Naive B cell (primary cell): ENCODE results near the gene TNRC6A. TPM values are rescaled to one million over a fixed set of nuclear protein-coding genes. Genes with fewer than 3 reads are reported as not detected.
A peak's percentile ranks its signal among the peaks of the same experiment; 100 is the strongest.

Experiments used
- ATAC-seq, 2 donors: fragments of 150-1000 bp; cut with Tn5 transposase; 2 replicates each; pipeline ENCODE4 v1.10.0; 2021; ENCODE audit warnings: low read depth in 2 of 2, mild to moderate bottlenecking in 2 of 2, moderate library complexity in 2 of 2
- DNase-seq: peaks from one replicate; pipeline ENCODE4 v3.0.0; 2022
- H3K27ac Mint-ChIP-seq, 6 donors: one replicate each; pipeline ENCODE4 v1.8.0; 2020 to 2022; ENCODE audit warnings: mild to moderate bottlenecking in 6 of 6, mixed read lengths in 6 of 6, moderate library complexity in 5 of 6, inconsistent platforms in 2 of 6
- H3K27me3 Mint-ChIP-seq, 3 donors: one replicate each; pipeline ENCODE4 v1.8.0; 2021 to 2022; ENCODE audit warnings: mixed read lengths in 3 of 3, mild to moderate bottlenecking in 1 of 3
- H3K36me3 Mint-ChIP-seq, 2 donors: one replicate each; pipeline ENCODE4 v1.8.0; 2020 to 2022; ENCODE audit warnings: mixed read lengths in 2 of 2, inconsistent platforms in 1 of 2, mild to moderate bottlenecking in 1 of 2
- H3K4me1 Mint-ChIP-seq, 3 donors: one replicate each; pipeline ENCODE4 v1.8.0; 2020 to 2022; ENCODE audit warnings: mixed read lengths in 3 of 3, inconsistent platforms in 1 of 3, mild to moderate bottlenecking in 1 of 3, moderate library complexity in 1 of 3
- H3K4me3 Mint-ChIP-seq, 8 donors: one replicate each; pipeline ENCODE4 v1.8.0; 2020 to 2022; ENCODE audit warnings: mild to moderate bottlenecking in 8 of 8, mixed read lengths in 8 of 8, moderate library complexity in 8 of 8, inconsistent platforms in 2 of 8
- H3K9me3 Mint-ChIP-seq, 7 donors: one replicate each; pipeline ENCODE4 v1.8.0; 2020 to 2022; ENCODE audit warnings: mixed read lengths in 7 of 7, mild to moderate bottlenecking in 5 of 7, inconsistent platforms in 2 of 7, moderate library complexity in 1 of 7
- polyA plus RNA-seq, 6 donors: library from polyadenylated mRNA; unstranded; fragments of 300-500 nt; fragmentation: Illumina TruSeq; gene quantifications; one replicate each; pipeline ENCODE4 v1.2.3, GENCODE V29; 2021; ENCODE audit warnings: low read depth in 6 of 6

The TNRC6A gene
- polyA plus RNA-seq, 6 donors from 2014 or later: 1.9 to 23.1 (median 13.1) TPM

- DNase-seq (no peak), ATAC-seq (no peak)
- Mint-ChIP-seq H3K27me3 (no peaks in the 10 kb centered on the region), H3K4me1 (peaks cover 17 to 31% (median 22%) of the 10 kb centered on the region in 3 donors), H3K36me3 (peaks cover 6 to 16% of the 10 kb centered on the region in 2 donors), H3K27ac (peak overlapping the region in 4 of 6 donors; percentile 45 to 84 (median 63)), H3K9me3 (no peaks in the 10 kb centered on the region), H3K4me3 (no peak overlapping the region)
These were observed 44.4 kb downstream of the TNRC6A start for GRCh38 chr16:24773771-24774427.

- H3K9me3 Mint-ChIP-seq: no peaks in the 10 kb centered on the region
- ATAC-seq: no peak
- no peaks in the 10 kb centered on the region for H3K27me3 Mint-ChIP-seq
- H3K36me3 Mint-ChIP-seq: peaks cover 11 to 18% of the 10 kb centered on the region in 2 donors
- H3K4me3 Mint-ChIP-seq: no peak overlapping the region
- H3K27ac Mint-ChIP-seq: peak overlapping the region in 1 of 6 donors; percentile 67
- no peak for DNase-seq
- peaks cover 17 to 29% (median 24%) of the 10 kb centered on the region in 3 donors for H3K4me1 Mint-ChIP-seq
These were observed 45.1 kb downstream of the TNRC6A start for GRCh38 chr16:24774510-24774909.

DNA sequence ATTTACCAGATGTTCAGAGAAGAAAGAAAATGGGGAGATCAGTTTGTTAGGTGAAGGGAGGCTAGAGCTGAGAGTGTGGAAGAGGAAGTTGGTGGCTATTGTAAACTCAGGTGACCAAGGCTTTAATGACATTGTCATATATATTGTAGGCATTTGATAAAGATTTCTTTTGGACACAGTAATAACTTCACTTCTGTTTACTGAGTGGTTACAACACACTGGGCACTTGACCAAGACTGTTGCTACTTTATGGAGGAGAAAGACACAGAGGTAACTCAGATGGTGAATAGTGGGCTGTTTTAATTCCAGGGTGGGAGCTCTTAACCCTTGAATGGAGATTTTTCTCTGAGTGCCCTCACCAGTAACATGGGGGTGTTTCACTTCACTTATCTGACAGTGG is 46.0 kb downstream of the TNRC6A start:
- DNase-seq: no peak
- Mint-ChIP-seq H3K36me3 (peaks cover 17 to 21% of the 10 kb centered on the region in 2 donors), H3K4me1 (peaks cover 9 to 19% (median 16%) of the 10 kb centered on the region in 3 donors), H3K4me3 (no peak overlapping the region), H3K27ac (peak overlapping the region in 3 of 6 donors; percentile 7), H3K27me3 (no peaks in the 10 kb centered on the region), H3K9me3 (no peaks in the 10 kb centered on the region)
- no peak for ATAC-seq

- peak overlapping the region in 1 of 6 donors; percentile 24 for H3K27ac Mint-ChIP-seq
- no peaks in the 10 kb centered on the region for H3K9me3 Mint-ChIP-seq
- H3K4me3 Mint-ChIP-seq: no peak overlapping the region
- peaks cover 26 to 27% of the 10 kb centered on the region in 2 donors for H3K36me3 Mint-ChIP-seq
- H3K4me1 Mint-ChIP-seq: peaks cover 7 to 16% (median 15%) of the 10 kb centered on the region in 3 donors
- no peak for DNase-seq
- ATAC-seq: no peak
- H3K27me3 Mint-ChIP-seq: no peaks in the 10 kb centered on the region
These were observed 47.2 kb downstream of the TNRC6A start for GRCh38 chr16:24776501-24777220.

DNA sequence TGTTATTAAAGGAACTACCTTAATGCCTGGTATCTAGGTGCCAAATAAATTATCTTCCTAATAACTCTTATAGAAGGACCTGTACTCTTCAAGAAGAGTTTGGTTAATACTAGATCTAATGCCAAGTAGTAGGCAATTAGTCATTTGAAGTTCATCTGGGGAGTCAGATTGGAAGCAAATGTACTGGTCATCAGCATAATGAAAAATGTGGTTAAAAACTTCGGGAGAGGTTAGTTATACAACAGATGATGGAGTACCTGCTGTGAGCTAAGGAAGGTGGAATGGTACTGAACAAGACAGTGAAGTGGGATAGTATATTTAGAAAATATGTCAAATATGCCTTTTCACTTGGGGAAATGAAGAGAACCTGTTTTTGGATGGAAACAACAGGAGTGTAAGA is 49.2 kb downstream of the TNRC6A start:
- DNase-seq (no peak), ATAC-seq (no peak)
- no peaks in the 10 kb centered on the region for H3K9me3 Mint-ChIP-seq
- no peak overlapping the region for H3K4me3 Mint-ChIP-seq
- peak overlapping the region in 3 of 6 donors; percentile 56 to 75 (median 59) for H3K27ac Mint-ChIP-seq
- H3K36me3 Mint-ChIP-seq: peaks cover 38 to 39% of the 10 kb centered on the region in 2 donors
- H3K27me3 Mint-ChIP-seq: no peaks in the 10 kb centered on the region
- H3K4me1 Mint-ChIP-seq: peaks cover 7 to 22% (median 20%) of the 10 kb centered on the region in 3 donors

DNA sequence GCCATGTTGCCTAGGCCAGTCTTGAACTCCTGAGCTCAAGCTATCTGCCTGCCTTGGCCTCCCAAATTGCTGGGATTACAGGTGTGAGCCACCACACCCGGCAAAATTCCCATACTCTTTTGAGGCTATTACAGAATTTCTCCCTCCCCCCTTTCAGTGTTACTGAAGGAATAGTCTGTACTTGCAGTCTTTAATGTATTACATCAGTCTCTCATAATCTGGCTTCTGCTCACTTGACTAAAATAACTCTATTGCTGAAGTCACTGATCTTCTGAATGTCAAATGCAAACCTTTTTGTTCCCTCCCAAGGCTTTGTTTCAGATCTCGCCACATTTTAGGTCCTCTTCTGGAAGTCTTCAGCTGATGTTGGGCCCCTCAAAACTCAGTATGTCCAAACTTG is 51.8 kb downstream of the TNRC6A start:
- H3K36me3 Mint-ChIP-seq: peaks cover 40 to 41% of the 10 kb centered on the region in 2 donors
- no peaks in the 10 kb centered on the region for H3K27me3 Mint-ChIP-seq
- H3K27ac Mint-ChIP-seq: peak overlapping the region in 1 of 6 donors; percentile 76
- no peak for DNase-seq
- no peak for ATAC-seq
- H3K9me3 Mint-ChIP-seq: no peaks in the 10 kb centered on the region
- H3K4me3 Mint-ChIP-seq: no peak overlapping the region
- peaks cover 3 to 10% (median 6%) of the 10 kb centered on the region in 3 donors for H3K4me1 Mint-ChIP-seq

- ATAC-seq (no peak), DNase-seq (no peak)
- Mint-ChIP-seq H3K27ac (peak overlapping the region in 1 of 6 donors; percentile 42), H3K9me3 (no peaks in the 10 kb centered on the region), H3K4me3 (no peak overlapping the region), H3K27me3 (no peaks in the 10 kb centered on the region), H3K4me1 (peaks cover 0 to 6% (median 4%) of the 10 kb centered on the region in 3 donors), H3K36me3 (peaks cover 32 to 33% of the 10 kb centered on the region in 2 donors)
These were observed 54.7 kb downstream of the TNRC6A start for GRCh38 chr16:24784121-24784520.

GRCh38 chr16:24789881-24790280 is 60.4 kb downstream of the TNRC6A start:
- Mint-ChIP-seq H3K27ac (peak overlapping the region in 1 of 6 donors; percentile 9), H3K4me1 (no peaks in the 10 kb centered on the region), H3K4me3 (no peak overlapping the region), H3K27me3 (no peaks in the 10 kb centered on the region), H3K9me3 (no peaks in the 10 kb centered on the region), H3K36me3 (peaks cover 13 to 17% of the 10 kb centered on the region in 2 donors)
- ATAC-seq: no peak
- DNase-seq: no peak

GRCh38 chr16:24800586-24800985 is 71.1 kb downstream of the TNRC6A start:
- DNase-seq (no peak), ATAC-seq (no peak)
- Mint-ChIP-seq H3K9me3 (no peaks in the 10 kb centered on the region), H3K4me3 (no peak overlapping the region), H3K36me3 (peaks cover 53 to 59% of the 10 kb centered on the region in 2 donors), H3K27ac (no peak overlapping the region), H3K4me1 (peaks cover 0 to 5% (median 3%) of the 10 kb centered on the region in 3 donors), H3K27me3 (no peaks in the 10 kb centered on the region)

- peak overlapping the region in 2 of 6 donors; percentile 62 to 93 for H3K27ac Mint-ChIP-seq
These were observed 72.4 kb downstream of the TNRC6A start for GRCh38 chr16:24801761-24802302.

GRCh38 chr16:24805484-24805883 is 76.0 kb downstream of the TNRC6A start:
- Mint-ChIP-seq H3K4me1 (peaks cover 0 to 6% (median 5%) of the 10 kb centered on the region in 3 donors), H3K27me3 (no peaks in the 10 kb centered on the region), H3K27ac (peak overlapping the region in 1 of 6 donors; percentile 8), H3K4me3 (no peak overlapping the region), H3K36me3 (peaks cover 47 to 55% of the 10 kb centered on the region in 2 donors), H3K9me3 (no peaks in the 10 kb centered on the region)
- ATAC-seq: no peak
- DNase-seq: no peak

More at GRCh38 chr16:24801761-24802302, 72.4 kb downstream of the TNRC6A start:
- no peak for DNase-seq
- H3K9me3 Mint-ChIP-seq: no peaks in the 10 kb centered on the region
- H3K4me3 Mint-ChIP-seq: no peak overlapping the region
- no peak for ATAC-seq
- H3K27me3 Mint-ChIP-seq: no peaks in the 10 kb centered on the region
- peaks cover 51 to 56% of the 10 kb centered on the region in 2 donors for H3K36me3 Mint-ChIP-seq
- H3K4me1 Mint-ChIP-seq: peaks cover 0 to 5% (median 3%) of the 10 kb centered on the region in 3 donors

DNA sequence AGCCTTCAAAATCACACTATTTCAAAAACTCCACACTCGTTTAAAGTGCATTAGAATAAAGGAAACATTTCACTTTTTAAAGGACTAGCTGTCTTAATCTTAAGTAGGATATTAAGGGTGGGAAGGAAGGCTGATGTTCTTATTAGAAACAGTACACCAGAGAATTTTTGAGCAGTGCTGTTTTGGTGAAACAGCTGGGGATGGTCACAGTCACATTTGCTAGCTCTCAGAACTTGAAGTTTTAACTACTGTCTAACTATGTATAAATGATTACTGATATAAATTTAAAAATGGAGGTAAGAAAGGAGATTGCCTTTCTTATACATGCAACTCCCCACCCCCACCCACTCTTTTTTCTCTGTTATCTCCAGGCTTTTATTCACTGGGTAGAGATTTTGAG is 77.8 kb downstream of the TNRC6A start:
- ATAC-seq: no peak
- peaks cover 0 to 5% (median 3%) of the 10 kb centered on the region in 3 donors for H3K4me1 Mint-ChIP-seq
- H3K4me3 Mint-ChIP-seq: no peak overlapping the region
- H3K9me3 Mint-ChIP-seq: no peaks in the 10 kb centered on the region
- peaks cover 43 to 50% of the 10 kb centered on the region in 2 donors for H3K36me3 Mint-ChIP-seq
- H3K27ac Mint-ChIP-seq: no peak overlapping the region
- DNase-seq: no peak
- no peaks in the 10 kb centered on the region for H3K27me3 Mint-ChIP-seq

GRCh38 chr16:24810951-24811843 is 81.7 kb downstream of the TNRC6A start:
- no peak for ATAC-seq
- no peak overlapping the region for H3K27ac Mint-ChIP-seq

More at GRCh38 chr16:24810951-24811843, 81.7 kb downstream of the TNRC6A start:
- Mint-ChIP-seq H3K27me3 (no peaks in the 10 kb centered on the region), H3K9me3 (no peaks in the 10 kb centered on the region), H3K36me3 (peaks cover 31 to 45% of the 10 kb centered on the region in 2 donors), H3K4me1 (peaks cover 0 to 3% (median 0%) of the 10 kb centered on the region in 3 donors), H3K4me3 (no peak overlapping the region)
- no peak for DNase-seq
